ENCODE results near the gene IMPA2. TPM values are rescaled to one million over a fixed set of nuclear protein-coding genes. Genes with fewer than 3 reads are reported as not detected.

IMPA2 gene
- total and polyA plus RNA-seq, 4 donors, result 43.4 to 65.4 (median 61.5) TPM

GRCh38 chr18:11986061-11986460 lies 4.8 kb downstream of the IMPA2 start:
- WGBS, 2 donors, result 58 to 83% methylated on average over 9 of the region's 9 CpGs
- peaks cover 0 to 40% (median 14%) of the 10 kb centered on the region in 5 donors for H3K4me1 ChIP-seq (ENCODE audit: control insufficient read depth in 5 of 5, insufficient read depth in 5 of 5, low read length in 5 of 5)

GRCh38 chr18:11987527-11987926 lies 6.2 kb downstream of the IMPA2 start:
- peaks cover 0 to 37% (median 14%) of the 10 kb centered on the region in 5 donors for H3K4me1 ChIP-seq (ENCODE audit: control insufficient read depth in 5 of 5, insufficient read depth in 5 of 5, low read length in 5 of 5)

More at GRCh38 chr18:11986061-11986460, 4.8 kb downstream of the IMPA2 start:
- H3K36me3 ChIP-seq (ENCODE audit: control insufficient read depth in 4 of 4, insufficient read depth in 4 of 4, low read length in 4 of 4), result no peaks in the 10 kb centered on the region
- no peak overlapping the region for H3K4me3 ChIP-seq
- ATAC-seq (ENCODE audit: insufficient read depth, low FRiP score), result no peak
- H3K9ac ChIP-seq (ENCODE audit: insufficient read depth in 1 of 2, low read length in 2 of 2), result no peak overlapping the region
- no peaks in the 10 kb centered on the region for H3K9me3 ChIP-seq (ENCODE audit: control insufficient read depth in 4 of 4, insufficient read depth in 3 of 4, low read length in 3 of 4)
- no peak overlapping the region for H3K27ac ChIP-seq (ENCODE audit: low read depth in 1 of 2, low read length in 1 of 2)
- no peak for TF ChIP-seq CTCF (IDR thresholded peaks at IDR 0.05; ENCODE audit: control extremely low read depth, extremely low read depth)
- no peak for DNase-seq
- H3K27me3 ChIP-seq (ENCODE audit: control insufficient read depth in 3 of 3, insufficient read depth in 3 of 3, low read length in 2 of 3), result no peaks in the 10 kb centered on the region

GRCh38 chr18:11989174-11989573 lies 7.9 kb downstream of the IMPA2 start:
- H3K36me3 ChIP-seq (ENCODE audit: control insufficient read depth in 4 of 4, insufficient read depth in 4 of 4, low read length in 4 of 4), result no peaks in the 10 kb centered on the region
- TF ChIP-seq CTCF (IDR thresholded peaks at IDR 0.05; ENCODE audit: control extremely low read depth, extremely low read depth), result no peak
- DNase-seq, result no peak
- H3K27ac ChIP-seq (ENCODE audit: low read depth in 1 of 2, low read length in 1 of 2), result peak overlapping the region in 1 of 2 donors; percentile 15
- H3K4me1 ChIP-seq (ENCODE audit: control insufficient read depth in 5 of 5, insufficient read depth in 5 of 5, low read length in 5 of 5), result peaks cover 0 to 31% (median 5%) of the 10 kb centered on the region in 5 donors
- H3K9ac ChIP-seq (ENCODE audit: insufficient read depth in 1 of 2, low read length in 2 of 2), result no peak overlapping the region
- 74 to 79% methylated on average over 8 of the region's 8 CpGs for WGBS, 2 donors
- H3K4me3 ChIP-seq, result no peak overlapping the region
- no peaks in the 10 kb centered on the region for H3K9me3 ChIP-seq (ENCODE audit: control insufficient read depth in 4 of 4, insufficient read depth in 3 of 4, low read length in 3 of 4)
- no peak for ATAC-seq (ENCODE audit: insufficient read depth, low FRiP score)
- H3K27me3 ChIP-seq (ENCODE audit: control insufficient read depth in 3 of 3, insufficient read depth in 3 of 3, low read length in 2 of 3), result no peaks in the 10 kb centered on the region

More at GRCh38 chr18:11987527-11987926, 6.2 kb downstream of the IMPA2 start:
- TF ChIP-seq CTCF (IDR thresholded peaks at IDR 0.05; ENCODE audit: control extremely low read depth, extremely low read depth), result no peak
- Histone ChIP-seq H3K9ac (ENCODE audit: insufficient read depth in 1 of 2, low read length in 2 of 2) (no peak overlapping the region), H3K36me3 (ENCODE audit: control insufficient read depth in 4 of 4, insufficient read depth in 4 of 4, low read length in 4 of 4) (no peaks in the 10 kb centered on the region), H3K27ac (ENCODE audit: low read depth in 1 of 2, low read length in 1 of 2) (no peak overlapping the region), H3K4me3 (no peak overlapping the region), H3K27me3 (ENCODE audit: control insufficient read depth in 3 of 3, insufficient read depth in 3 of 3, low read length in 2 of 3) (no peaks in the 10 kb centered on the region), H3K9me3 (ENCODE audit: control insufficient read depth in 4 of 4, insufficient read depth in 3 of 4, low read length in 3 of 4) (no peaks in the 10 kb centered on the region)
- 35 to 53% methylated on average over 7 of the region's 7 CpGs for WGBS, 2 donors
- ATAC-seq (ENCODE audit: insufficient read depth, low FRiP score), result peak; percentile 58
- DNase-seq, result peak in 2 of 3 donors; percentile 40 to 56

GRCh38 chr18:11989966-11990380 lies 8.7 kb downstream of the IMPA2 start:
- no peak overlapping the region for H3K9ac ChIP-seq (ENCODE audit: insufficient read depth in 1 of 2, low read length in 2 of 2)
- WGBS, 2 donors, result 68 to 84% methylated on average over 6 of the region's 6 CpGs
- no peaks in the 10 kb centered on the region for H3K27me3 ChIP-seq (ENCODE audit: control insufficient read depth in 3 of 3, insufficient read depth in 3 of 3, low read length in 2 of 3)
- ATAC-seq (ENCODE audit: insufficient read depth, low FRiP score) (no peak), DNase-seq (no peak)
- peaks cover 0 to 34% (median 11%) of the 10 kb centered on the region in 5 donors for H3K4me1 ChIP-seq (ENCODE audit: control insufficient read depth in 5 of 5, insufficient read depth in 5 of 5, low read length in 5 of 5)
- H3K9me3 ChIP-seq (ENCODE audit: control insufficient read depth in 4 of 4, insufficient read depth in 3 of 4, low read length in 3 of 4), result no peaks in the 10 kb centered on the region
- no peak overlapping the region for H3K27ac ChIP-seq (ENCODE audit: low read depth in 1 of 2, low read length in 1 of 2)
- TF ChIP-seq CTCF (IDR thresholded peaks at IDR 0.05; ENCODE audit: control extremely low read depth, extremely low read depth), result no peak
- no peak overlapping the region for H3K4me3 ChIP-seq
- no peaks in the 10 kb centered on the region for H3K36me3 ChIP-seq (ENCODE audit: control insufficient read depth in 4 of 4, insufficient read depth in 4 of 4, low read length in 4 of 4)
